Kidney (tissue), 14 donors: ENCODE data around the gene DCUN1D3. TPM values are rescaled to one million over a fixed set of nuclear protein-coding genes. Genes with fewer than 3 reads are reported as not detected.

Experiments
- DNase-seq, 5 donors: peaks; one replicate each; pipeline ENCODE4 v3.0.0-alpha.2; 2013 to 2020
- FAIRE-seq: peaks from 2 replicates; lab custom pipeline; 2012; peaks lifted over from hg19 to GRCh38; lab: Jason Lieb, UNC
- H3K27ac ChIP-seq, 2 donors: one replicate each; pipeline ENCODE4 v1.7.0; 2013; ENCODE audit warnings: low read depth in 2 of 2, low read length in 2 of 2, inconsistent platforms in 1 of 2
- H3K27me3 ChIP-seq: one replicate; pipeline ENCODE4 v1.7.1; 2013; ENCODE audit warnings: low read length, inconsistent platforms; ENCODE audit not compliant: control insufficient read depth, insufficient read depth
- H3K36me3 ChIP-seq, 3 donors: one replicate each; pipeline versions ENCODE4 v1.7.0 to v1.7.1; 2013; ENCODE audit warnings: low read length in 3 of 3, control low read depth in 1 of 3, inconsistent platforms in 1 of 3; ENCODE audit not compliant: insufficient read depth in 3 of 3, control insufficient read depth in 2 of 3
- H3K4me1 ChIP-seq, 3 donors: one replicate each; pipeline versions ENCODE4 v1.7.0 to v1.7.1; 2013; ENCODE audit warnings: low read length in 3 of 3, inconsistent platforms in 1 of 3, low read depth in 1 of 3; ENCODE audit not compliant: control insufficient read depth in 2 of 3, insufficient read depth in 2 of 3
- H3K4me3 ChIP-seq, 3 donors: one replicate each; pipeline versions ENCODE4 v1.7.0 to v1.8.1; 2013; ENCODE audit warnings: low read length in 3 of 3, control low read depth in 1 of 3, inconsistent platforms in 1 of 3
- H3K9ac ChIP-seq, 3 donors: one replicate each; pipeline versions ENCODE4 v1.7.0 to v1.7.1; 2013; ENCODE audit warnings: low read length in 3 of 3, control low read depth in 1 of 3, inconsistent platforms in 1 of 3
- H3K9me3 ChIP-seq, 3 donors: one replicate each; pipeline versions ENCODE4 v1.7.0 to v1.7.1; 2013; ENCODE audit warnings: low read length in 3 of 3, control low read depth in 1 of 3, inconsistent platforms in 1 of 3; ENCODE audit not compliant: control insufficient read depth in 2 of 3, insufficient read depth in 1 of 3
- CTCF ChIP-seq: IDR thresholded peaks from 3 replicates; pipeline ENCODE4 v1.5.1; 2012; ENCODE audit warnings: mild to moderate bottlenecking, moderate library complexity, borderline replicate concordance; ENCODE audit not compliant: insufficient read depth; ENCODE audit errors: extremely low read depth
- intact Hi-C: fragments of 100-400 bp; cut with DNase I; formaldehyde crosslinking; loops from one replicate; pipeline ENCODE4 v1.11.1; 2022
- polyA plus RNA-seq: library from polyadenylated mRNA; stranded (reverse); fragments of 350-450 nt; fragmentation: Illumina TruSeq; extraction: RNeasy Lipid Tissue Mini Kit (QIAGEN cat#74804); gene quantifications from one replicate; pipeline ENCODE4 v1.2.3, GENCODE V29; 2014; ENCODE audit warnings: low read depth, low replicate concordance; ENCODE audit not compliant: insufficient read depth
- total RNA-seq: library from RNA; stranded (reverse); fragmentation: NEBNext Ultra II Directional; extraction: Animal tissue kit (Norgen Biotek cat#: 25700); gene quantifications from one replicate; pipeline ENCODE4 v1.2.1, GENCODE V29; 2021
- donor health status: control.
- donor health status: control.
- donor health status: control.
- donor health status: control.
- donor health status: control.
- donor health status: DM: yes; HTN: yes; CAD: no.
- donor health status: Normal renal cell carcinoma (clear cell type).

Gene DCUN1D3
- total and polyA plus RNA-seq, 2 donors from 2014 or later = 3.5 to 16.3 TPM

GRCh38 chr16:20894388-20894787, 5.8 kb downstream of the DCUN1D3 start:
- Histone ChIP-seq H3K4me3 (no peak overlapping the region), H3K27me3 (no peaks in the 10 kb centered on the region), H3K27ac (no peak overlapping the region), H3K36me3 (peaks cover 0 to 3% (median 2%) of the 10 kb centered on the region in 3 donors), H3K9ac (no peak overlapping the region), H3K4me1 (peaks cover 0 to 19% (median 5%) of the 10 kb centered on the region in 3 donors), H3K9me3 (no peaks in the 10 kb centered on the region)
- no peak for TF ChIP-seq CTCF
- intact Hi-C loops = no loop called here
- no peak for FAIRE-seq
- no peak for DNase-seq

- Histone ChIP-seq H3K9me3 (no peaks in the 10 kb centered on the region), H3K4me1 (peaks cover 0 to 9% (median 8%) of the 10 kb centered on the region in 3 donors), H3K4me3 (no peak overlapping the region), H3K9ac (no peak overlapping the region), H3K27ac (peak overlapping the region in 1 of 2 donors; percentile 9), H3K27me3 (no peaks in the 10 kb centered on the region), H3K36me3 (peaks cover 0 to 3% (median 0%) of the 10 kb centered on the region in 3 donors)
- TF ChIP-seq CTCF = no peak
- DNase-seq = no peak
- intact Hi-C loops = no loop called here
- no peak for FAIRE-seq
These were observed 10.4 kb downstream of the DCUN1D3 start for GRCh38 chr16:20889625-20890275.

GRCh38 chr16:20887207-20887606, 13.0 kb downstream of the DCUN1D3 start:
- H3K27ac ChIP-seq = no peak overlapping the region
- intact Hi-C loops = no loop called here
- no peaks in the 10 kb centered on the region for H3K27me3 ChIP-seq
- no peaks in the 10 kb centered on the region for H3K9me3 ChIP-seq
- H3K4me1 ChIP-seq = peaks cover 3 to 21% (median 13%) of the 10 kb centered on the region in 3 donors
- H3K9ac ChIP-seq = no peak overlapping the region
- peaks cover 0 to 3% (median 0%) of the 10 kb centered on the region in 3 donors for H3K36me3 ChIP-seq
- H3K4me3 ChIP-seq = no peak overlapping the region
- DNase-seq (no peak), FAIRE-seq (no peak)
- TF ChIP-seq CTCF = no peak
